ENCODE measurements around the gene TRIM34. TPM values are rescaled to one million over a fixed set of nuclear protein-coding genes. Genes with fewer than 3 reads are reported as not detected.
A peak's percentile ranks its signal among the peaks of the same experiment; 100 is the strongest.

The TRIM34 gene
- total and polyA plus RNA-seq, 2 of the 4 experiments (the other 2 are of a cell fraction): 6.1 to 8.6 TPM

DNA sequence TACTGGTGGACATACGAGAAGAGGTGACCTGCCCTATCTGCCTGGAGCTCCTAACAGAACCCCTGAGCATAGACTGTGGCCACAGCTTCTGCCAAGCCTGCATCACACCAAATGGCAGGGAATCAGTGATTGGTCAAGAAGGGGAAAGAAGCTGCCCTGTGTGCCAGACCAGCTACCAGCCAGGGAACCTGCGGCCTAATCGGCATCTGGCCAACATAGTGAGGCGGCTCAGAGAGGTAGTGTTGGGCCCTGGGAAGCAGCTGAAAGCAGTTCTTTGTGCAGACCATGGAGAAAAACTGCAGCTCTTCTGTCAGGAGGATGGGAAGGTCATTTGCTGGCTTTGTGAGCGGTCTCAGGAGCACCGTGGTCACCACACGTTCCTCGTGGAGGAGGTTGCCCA is 21.5 kb upstream of the TRIM34 start:
- Histone ChIP-seq H3K79me1 (ENCODE audit: low read depth in 1 of 2, low read length in 2 of 2) (peaks cover 3 to 17% of the 10 kb centered on the region in 2 experiments; a peak in 3 of 4 replicates), H2BK5ac (ENCODE audit: low read depth, low read length, poor library complexity, severe bottlenecking) (no peak overlapping the region), H3K4me1 (ENCODE audit: control insufficient read depth, insufficient read depth, low read length) (peaks cover 9% of the 10 kb centered on the region), H2BK20ac (ENCODE audit: low read depth, low read length) (no peak overlapping the region), H4K91ac (ENCODE audit: insufficient read depth, low read depth, low read length) (no peak overlapping the region), H2BK120ac (ENCODE audit: low read depth, low read length) (peak overlapping the region; percentile 47; the same call in 1 of the 2 replicates), H3K9me1 (ENCODE audit: insufficient read depth, low read length) (peaks cover 9% of the 10 kb centered on the region; the same call in 1 of the 2 replicates), H2BK15ac (ENCODE audit: low read depth, low read length) (peak overlapping the region; percentile 36; the same call in 1 of the 3 replicates), H3K4me2 (ENCODE audit: low read depth, low read length) (no peak overlapping the region), H3K27me3 (ENCODE audit: control insufficient read depth, insufficient read depth, low read length) (no peaks in the 10 kb centered on the region), H2AFZ (replicated peaks; ENCODE audit: low read length, poor library complexity) (no peak overlapping the region), H3K56ac (ENCODE audit: extremely low read depth, insufficient read depth, low read length) (no peak overlapping the region), H3K36me3 (ENCODE audit: control insufficient read depth, insufficient read depth, low read length) (no peaks in the 10 kb centered on the region), H3K23ac (ENCODE audit: low read depth, low read length) (no peak overlapping the region), H3K4ac (ENCODE audit: low read depth, low read length) (no peak overlapping the region; the same call in 1 of the 2 replicates), H2AK9ac (replicated peaks; ENCODE audit: low read depth, low read length, poor library complexity) (peak overlapping the region; percentile 60), H3K18ac (ENCODE audit: low read depth, low read length) (no peak overlapping the region), H4K20me1 (ENCODE audit: insufficient read depth, low read length) (no peaks in the 10 kb centered on the region), H3K27ac (ENCODE audit: insufficient read depth, low read length) (no peak overlapping the region), H3K9ac (ENCODE audit: low read depth, low read length) (no peak overlapping the region), H4K5ac (ENCODE audit: low read depth, low read length) (no peak overlapping the region), H3K4me3 (ENCODE audit: insufficient read depth, low read depth, low read length) (no peak overlapping the region), H3K14ac (replicated peaks; ENCODE audit: low read depth, low read length) (0 out of 2 replicates have a peak overlapping the region, but pooled peaks have one; percentile 1), H3K9me3 (ENCODE audit: control insufficient read depth, insufficient read depth, low read length) (no peaks in the 10 kb centered on the region), H2AK5ac (ENCODE audit: low read depth, low read length) (no peak overlapping the region; the same call in 1 of the 2 replicates), H4K8ac (ENCODE audit: low read depth in 2 of 2, low read length in 2 of 2) (no peak overlapping the region)
- CTCF ChIA-PET: no interaction called here
- POLR2A ChIA-PET (ENCODE audit: unreplicated experiment): no interaction called here
- no peak for TF ChIP-seq POLR2A (IDR thresholded peaks at IDR 0.05; ENCODE audit: low read depth, low read length)
- TF ChIP-seq MXI1 (IDR thresholded peaks at IDR 0.05; ENCODE audit: borderline replicate concordance, low read depth, low read length): no peak
- TF ChIP-seq BHLHE40 (IDR thresholded peaks at IDR 0.05; ENCODE audit: low read depth, low read length): no peak
- TF ChIP-seq, protein P1, sequence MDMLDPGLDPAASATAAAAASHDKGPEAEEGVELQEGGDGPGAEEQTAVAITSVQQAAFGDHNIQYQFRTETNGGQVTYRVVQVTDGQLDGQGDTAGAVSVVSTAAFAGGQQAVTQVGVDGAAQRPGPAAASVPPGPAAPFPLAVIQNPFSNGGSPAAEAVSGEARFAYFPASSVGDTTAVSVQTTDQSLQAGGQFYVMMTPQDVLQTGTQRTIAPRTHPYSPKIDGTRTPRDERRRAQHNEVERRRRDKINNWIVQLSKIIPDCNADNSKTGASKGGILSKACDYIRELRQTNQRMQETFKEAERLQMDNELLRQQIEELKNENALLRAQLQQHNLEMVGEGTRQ (IDR thresholded peaks at IDR 0.05; ENCODE audit: low read depth, low read length): no peak
- no peak for TF ChIP-seq CEBPB (IDR thresholded peaks at IDR 0.05; ENCODE audit: low read depth, low read length)
- TF ChIP-seq, protein P2, sequence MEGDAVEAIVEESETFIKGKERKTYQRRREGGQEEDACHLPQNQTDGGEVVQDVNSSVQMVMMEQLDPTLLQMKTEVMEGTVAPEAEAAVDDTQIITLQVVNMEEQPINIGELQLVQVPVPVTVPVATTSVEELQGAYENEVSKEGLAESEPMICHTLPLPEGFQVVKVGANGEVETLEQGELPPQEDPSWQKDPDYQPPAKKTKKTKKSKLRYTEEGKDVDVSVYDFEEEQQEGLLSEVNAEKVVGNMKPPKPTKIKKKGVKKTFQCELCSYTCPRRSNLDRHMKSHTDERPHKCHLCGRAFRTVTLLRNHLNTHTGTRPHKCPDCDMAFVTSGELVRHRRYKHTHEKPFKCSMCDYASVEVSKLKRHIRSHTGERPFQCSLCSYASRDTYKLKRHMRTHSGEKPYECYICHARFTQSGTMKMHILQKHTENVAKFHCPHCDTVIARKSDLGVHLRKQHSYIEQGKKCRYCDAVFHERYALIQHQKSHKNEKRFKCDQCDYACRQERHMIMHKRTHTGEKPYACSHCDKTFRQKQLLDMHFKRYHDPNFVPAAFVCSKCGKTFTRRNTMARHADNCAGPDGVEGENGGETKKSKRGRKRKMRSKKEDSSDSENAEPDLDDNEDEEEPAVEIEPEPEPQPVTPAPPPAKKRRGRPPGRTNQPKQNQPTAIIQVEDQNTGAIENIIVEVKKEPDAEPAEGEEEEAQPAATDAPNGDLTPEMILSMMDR (conservative IDR thresholded peaks at IDR 0.05; ENCODE audit: low read depth, low read length): no peak
- no peak for TF ChIP-seq RAD21 (IDR thresholded peaks at IDR 0.05; ENCODE audit: low read length)
- TF ChIP-seq, protein P3, sequence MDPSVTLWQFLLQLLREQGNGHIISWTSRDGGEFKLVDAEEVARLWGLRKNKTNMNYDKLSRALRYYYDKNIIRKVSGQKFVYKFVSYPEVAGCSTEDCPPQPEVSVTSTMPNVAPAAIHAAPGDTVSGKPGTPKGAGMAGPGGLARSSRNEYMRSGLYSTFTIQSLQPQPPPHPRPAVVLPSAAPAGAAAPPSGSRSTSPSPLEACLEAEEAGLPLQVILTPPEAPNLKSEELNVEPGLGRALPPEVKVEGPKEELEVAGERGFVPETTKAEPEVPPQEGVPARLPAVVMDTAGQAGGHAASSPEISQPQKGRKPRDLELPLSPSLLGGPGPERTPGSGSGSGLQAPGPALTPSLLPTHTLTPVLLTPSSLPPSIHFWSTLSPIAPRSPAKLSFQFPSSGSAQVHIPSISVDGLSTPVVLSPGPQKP (IDR thresholded peaks at IDR 0.05; ENCODE audit: borderline replicate concordance, low read depth, low read length): no peak
- TF ChIP-seq RCOR1 (IDR thresholded peaks at IDR 0.05; ENCODE audit: insufficient replicate concordance, low read length): no peak
- TF ChIP-seq SMC3 (IDR thresholded peaks at IDR 0.05; ENCODE audit: low read depth, low read length): no peak
- TF ChIP-seq FOS (IDR thresholded peaks at IDR 0.05; ENCODE audit: low read depth, low read length): no peak
- TF ChIP-seq NFE2L2 (IDR thresholded peaks at IDR 0.05; ENCODE audit: low read depth, low read length): no peak
- no peak for TF ChIP-seq MAFK (IDR thresholded peaks at IDR 0.05; ENCODE audit: low read depth, low read length)
- TF ChIP-seq CHD1 (IDR thresholded peaks at IDR 0.05; ENCODE audit: low read depth, low read length): no peak
- no peak for TF ChIP-seq RFX5 (IDR thresholded peaks at IDR 0.05; ENCODE audit: low read depth, low read length)
- ATAC-seq (ENCODE audit: low read depth) (no peak), DNase-seq (no peak)
- no TSS peak for BruUV-seq (replicated peaks)
- in situ Hi-C loops (cut with MboI; ENCODE audit: low sequenced_read_pairs): loop anchor here (5.0 to 25.0 kb wide), 2 partner anchors 74 to 709 kb away; partner anchors contain the start of gene CAVIN3
- intact Hi-C loops (cut with micrococcal nuclease): no loop called here
- WGBS, 2 experiments (ENCODE audit: extremely low coverage in 2 of 2, insufficient read length in 1 of 2): 92% methylated on average over 5 of the region's 8 CpGs; no CpG with 5 or more reads in 1 of the 2 experiments
- dilution Hi-C loops (cut with HindIII; ENCODE audit: low sequenced_read_pairs, unreplicated experiment): no loop called here
